WERI-Rb-1 (cell line): Measurements from ENCODE around the gene MALL.
"Not testable (repeated sequence)": the region's sequence is repeated elsewhere in the genome, so short reads cannot be mapped to it uniquely, and the experiment has no call there.

Source experiments
- DNase-seq: peaks from one replicate; pipeline ENCODE4 v3.0.0-alpha.2; 2020
- H3K27ac ChIP-seq: fragments of 250-450 bp; sonication (Bioruptor Pico); 2 replicates; pipeline ENCODE4 v1.5.1; 2020; ENCODE audit warnings: mild to moderate bottlenecking, moderate library complexity
- H3K27me3 ChIP-seq: fragments of 250-450 bp; sonication (Bioruptor Pico); 2 replicates; pipeline ENCODE4 v1.5.1; 2021; ENCODE audit warnings: mild to moderate bottlenecking, low read depth, moderate library complexity; ENCODE audit not compliant: insufficient read depth, severe bottlenecking
- H3K36me3 ChIP-seq: fragments of 250-450 bp; sonication (Bioruptor Pico); 2 replicates; pipeline ENCODE4 v1.5.1; 2020; ENCODE audit warnings: mild to moderate bottlenecking, moderate library complexity
- H3K4me3 ChIP-seq: 2 replicates; pipeline ENCODE4 v1.5.1; 2011; ENCODE audit warnings: low read depth, mild to moderate bottlenecking, control low read depth, low read length
- H3K9me3 ChIP-seq: fragments of 250-450 bp; sonication (Bioruptor Pico); 2 replicates; pipeline ENCODE4 v1.5.1; 2021; ENCODE audit warnings: mild to moderate bottlenecking, moderate library complexity; ENCODE audit not compliant: severe bottlenecking

Gene MALL

GRCh38 chr2:110059009-110059693 is 56.5 kb downstream of the MALL start:
- not testable (repeated sequence) for H3K36me3 ChIP-seq, H3K27ac ChIP-seq, H3K9me3 ChIP-seq, H3K27me3 ChIP-seq, DNase-seq, H3K4me3 ChIP-seq

GRCh38 chr2:110058034-110058433 is 57.6 kb downstream of the MALL start:
- H3K9me3 ChIP-seq, H3K27me3 ChIP-seq, H3K4me3 ChIP-seq, H3K27ac ChIP-seq, DNase-seq, H3K36me3 ChIP-seq: not testable (repeated sequence)

- not testable (repeated sequence) for H3K36me3 ChIP-seq, H3K27me3 ChIP-seq, H3K4me3 ChIP-seq, H3K27ac ChIP-seq, H3K9me3 ChIP-seq, DNase-seq
Measured at GRCh38 chr2:110055819-110056408, 59.7 kb downstream of the MALL start.

- not testable (repeated sequence) for H3K27me3 ChIP-seq, H3K36me3 ChIP-seq, H3K27ac ChIP-seq, H3K9me3 ChIP-seq, H3K4me3 ChIP-seq, DNase-seq
Measured at GRCh38 chr2:110054521-110055407, 60.9 kb downstream of the MALL start.

- not testable (repeated sequence) for H3K4me3 ChIP-seq, H3K27ac ChIP-seq, H3K36me3 ChIP-seq, H3K27me3 ChIP-seq, DNase-seq, H3K9me3 ChIP-seq
Measured at GRCh38 chr2:110053688-110054087, 61.9 kb downstream of the MALL start.

- not testable (repeated sequence) for H3K36me3 ChIP-seq, H3K9me3 ChIP-seq, H3K27me3 ChIP-seq, H3K4me3 ChIP-seq, H3K27ac ChIP-seq, DNase-seq
Measured at GRCh38 chr2:110052166-110052565, 63.5 kb downstream of the MALL start.

GRCh38 chr2:110050222-110050621 is 65.4 kb downstream of the MALL start:
- DNase-seq, H3K4me3 ChIP-seq, H3K27me3 ChIP-seq, H3K27ac ChIP-seq, H3K36me3 ChIP-seq, H3K9me3 ChIP-seq: not testable (repeated sequence)

- not testable (repeated sequence) for H3K9me3 ChIP-seq, DNase-seq, H3K36me3 ChIP-seq, H3K4me3 ChIP-seq, H3K27me3 ChIP-seq, H3K27ac ChIP-seq
Measured at GRCh38 chr2:110049769-110050168, 65.9 kb downstream of the MALL start.

GRCh38 chr2:110048255-110049197 is 67.1 kb downstream of the MALL start:
- not testable (repeated sequence) for H3K4me3 ChIP-seq, H3K36me3 ChIP-seq, H3K27ac ChIP-seq, H3K27me3 ChIP-seq, H3K9me3 ChIP-seq, DNase-seq

- H3K27me3 ChIP-seq, DNase-seq, H3K27ac ChIP-seq, H3K9me3 ChIP-seq, H3K4me3 ChIP-seq, H3K36me3 ChIP-seq: not testable (repeated sequence)
Measured at GRCh38 chr2:110047225-110047624, 68.4 kb downstream of the MALL start.

- DNase-seq, H3K36me3 ChIP-seq, H3K27ac ChIP-seq, H3K27me3 ChIP-seq, H3K4me3 ChIP-seq, H3K9me3 ChIP-seq: not testable (repeated sequence)
Measured at GRCh38 chr2:110041941-110042660, 73.5 kb downstream of the MALL start.

GRCh38 chr2:110037336-110037735 is 78.3 kb downstream of the MALL start:
- not testable (repeated sequence) for H3K27me3 ChIP-seq, H3K27ac ChIP-seq, H3K4me3 ChIP-seq, H3K36me3 ChIP-seq, DNase-seq, H3K9me3 ChIP-seq

- H3K9me3 ChIP-seq, H3K27me3 ChIP-seq, H3K27ac ChIP-seq, H3K4me3 ChIP-seq, DNase-seq, H3K36me3 ChIP-seq: not testable (repeated sequence)
Measured at GRCh38 chr2:110035384-110035783, 80.2 kb downstream of the MALL start.
